T-cell (primary cell): Measurements from ENCODE around the gene MFSD11. TPM values are rescaled to one million over a fixed set of nuclear protein-coding genes. Genes with fewer than 3 reads are reported as not detected.
A peak's percentile ranks its signal among the peaks of the same experiment; 100 is the strongest.
"Not testable (repeated sequence)": the region's sequence is repeated elsewhere in the genome, so short reads cannot be mapped to it uniquely, and the experiment has no call there.

ENCODE experiments used
- ATAC-seq, 4 experiments: fragments of 200-7000 bp in 3 of 4; fragments of 150-1000 bp in 1 of 4; cut with Tn5 transposase; replicated peaks in 1 of 4; 1 replicate in 3 of 4; 2 replicates in 1 of 4; pipeline ENCODE4 v1.10.0; 2021; ENCODE audit warnings: moderate library complexity in 3 of 4, mild to moderate bottlenecking in 2 of 4, moderate number of reproducible peaks in 1 of 4
- CTCF ChIA-PET, 2 donors: fragments of 300-600 bp; sonication (Branson Sonifier 250); formaldehyde crosslinking; loops; one replicate each; lab custom pipeline; 2022; ENCODE audit warnings: antibody characterized with exemption in 2 of 2; lab: Charles Lee
- POLR2A ChIA-PET, 2 donors: fragments of 300-600 bp; sonication (Branson Sonifier 250); formaldehyde crosslinking; loops; one replicate each; lab custom pipeline; 2022; ENCODE audit warnings: antibody characterized with exemption in 2 of 2; lab: Charles Lee
- DNase-seq, 35 experiments: peaks; one replicate each; pipeline versions ENCODE4 v3.0.0 to v3.0.0-alpha.2; 2013 to 2023
- H3K27ac ChIP-seq: one replicate; pipeline ENCODE4 v1.5.1; 2013; ENCODE audit warnings: low read length
- H3K27me3 ChIP-seq, 2 experiments: replicated peaks in 1 of 2; 1 replicate in 1 of 2; 2 replicates in 1 of 2; pipeline versions ENCODE4 v1.6.1 to v1.7.0; 2013; ENCODE audit warnings: low read length in 1 of 2, mixed read lengths in 1 of 2; ENCODE audit not compliant: control insufficient read depth in 2 of 2, insufficient read depth in 2 of 2; ENCODE audit errors: extremely low read depth in 1 of 2
- H3K36me3 ChIP-seq, 2 donors: 1 replicate in 1 of 2; 2 replicates in 1 of 2; pipeline versions ENCODE4 v1.6.1 to v1.7.0; 2013; ENCODE audit warnings: low read length in 1 of 2; ENCODE audit not compliant: control insufficient read depth in 2 of 2, insufficient read depth in 1 of 2; ENCODE audit errors: extremely low read depth in 1 of 2
- H3K4me1 ChIP-seq, 2 experiments: 1 replicate in 1 of 2; 2 replicates in 1 of 2; pipeline versions ENCODE4 v1.6.1 to v1.7.0; 2013; ENCODE audit warnings: low read length in 2 of 2, mixed read lengths in 1 of 2; ENCODE audit not compliant: insufficient read depth in 2 of 2, control insufficient read depth in 1 of 2; ENCODE audit errors: extremely low read depth in 1 of 2
- H3K4me3 ChIP-seq, 2 donors: 1 replicate in 1 of 2; 2 replicates in 1 of 2; pipeline versions ENCODE4 v1.5.1 to v1.7.0; 2013; ENCODE audit warnings: mild to moderate bottlenecking in 2 of 2, low read length in 1 of 2, moderate library complexity in 1 of 2; ENCODE audit not compliant: control insufficient read depth in 1 of 2; ENCODE audit errors: extremely low read depth in 1 of 2
- H3K9me3 ChIP-seq: 2 replicates; pipeline ENCODE4 v1.7.0; 2013
- H3K27ac Mint-ChIP-seq, 2 donors: one replicate each; pipeline ENCODE4 v1.8.0; 2020 to 2021; ENCODE audit warnings: mild to moderate bottlenecking in 2 of 2, mixed read lengths in 2 of 2
- H3K27me3 Mint-ChIP-seq, 2 donors: one replicate each; pipeline ENCODE4 v1.8.0; 2021 to 2022; ENCODE audit warnings: mixed read lengths in 2 of 2
- H3K36me3 Mint-ChIP-seq: one replicate; pipeline ENCODE4 v1.8.0; 2021; ENCODE audit warnings: mixed read lengths
- H3K4me1 Mint-ChIP-seq, 3 donors: one replicate each; pipeline ENCODE4 v1.8.0; 2020 to 2022; ENCODE audit warnings: mixed read lengths in 3 of 3, mild to moderate bottlenecking in 1 of 3
- H3K4me3 Mint-ChIP-seq, 3 donors: one replicate each; pipeline ENCODE4 v1.8.0; 2020 to 2022; ENCODE audit warnings: mild to moderate bottlenecking in 3 of 3, mixed read lengths in 3 of 3, moderate library complexity in 3 of 3
- H3K9me3 Mint-ChIP-seq, 3 donors: one replicate each; pipeline ENCODE4 v1.8.0; 2020 to 2022; ENCODE audit warnings: mixed read lengths in 3 of 3
- WGBS: methylation state at CpG from one replicate; pipeline ENCODE4 v1.1.5; 2013; ENCODE audit warnings: missing lambda C conversion rate; ENCODE audit not compliant: insufficient coverage; 5-methylcytosine and 5-hydroxymethylcytosine counted together
- total RNA-seq, 35 experiments: library from RNA in 6 of 35; stranded (reverse) in 6 of 35; fragments of 120-200 nt in 1 of 35; gene quantifications; one replicate each; pipeline versions ENCODE4 v1.2.1 to v1.2.4 and lab custom pipeline; 2013 to 2026

The MFSD11 gene
- total RNA-seq, 5 donors from 2014 or later (not counting 1 experiment from before 2014, with no cell fraction given) = 30.5 to 41.5 (median 34.6) TPM

- WGBS = 13% methylated on average over 14 of the region's 18 CpGs
- peaks cover 8 to 41% of the 10 kb centered on the region in 2 donors for H3K36me3 ChIP-seq
- peak in 3 of 35 experiments; percentile 14 to 58 (median 33) for DNase-seq
These were observed 10.0 kb upstream of the MFSD11 start for GRCh38 chr17:76727745-76728456.

DNA sequence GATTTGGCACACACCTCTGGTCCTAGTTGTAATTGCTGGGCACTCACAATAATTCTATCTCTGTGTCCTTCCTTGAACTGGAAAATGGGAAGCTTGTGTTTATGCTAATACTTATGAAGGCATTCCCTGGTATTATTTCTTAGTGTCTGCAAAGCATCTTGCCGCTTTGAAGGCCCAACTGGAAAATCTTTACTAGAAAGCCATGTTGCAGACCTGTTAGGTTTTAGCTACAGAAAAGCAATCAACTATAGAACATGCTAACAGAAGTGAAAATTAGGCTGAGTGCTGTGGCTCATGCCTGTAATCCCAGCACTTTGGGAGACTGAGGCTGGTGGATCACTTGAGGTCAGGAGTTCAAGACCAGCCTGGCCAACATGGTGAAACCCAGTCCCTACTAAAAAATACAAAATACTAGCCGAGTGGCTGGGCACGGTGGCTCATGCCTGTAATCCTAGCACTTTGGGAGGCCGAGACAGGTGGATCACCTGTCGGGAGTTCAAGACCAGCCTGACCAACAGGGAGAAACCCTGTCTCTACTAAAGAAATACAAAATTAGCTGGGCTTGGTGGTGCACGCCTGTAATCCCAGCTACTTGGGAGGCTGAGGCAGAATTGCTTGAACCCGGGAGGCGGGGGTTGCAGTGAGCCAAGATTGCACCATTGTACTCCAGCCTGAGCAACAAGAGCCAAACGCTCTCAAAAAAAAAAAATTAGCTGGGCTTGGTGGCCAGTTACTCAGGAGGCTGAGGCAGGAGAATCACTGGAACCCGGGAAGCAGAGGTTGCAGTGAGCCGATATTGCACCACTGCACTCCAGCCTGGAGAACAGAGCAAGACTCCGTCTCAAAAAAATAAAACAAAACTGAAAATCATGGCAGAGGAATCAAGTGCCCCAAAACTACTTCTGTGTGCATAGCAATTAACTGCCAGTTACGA lies 5.9 kb upstream of the MFSD11 start:
- not testable (repeated sequence) for H3K27me3 Mint-ChIP-seq, H3K9me3 Mint-ChIP-seq, H3K27me3 ChIP-seq, DNase-seq, H3K4me3 ChIP-seq, H3K9me3 ChIP-seq, H3K27ac ChIP-seq, ATAC-seq
- 91% methylated on average over 7 of the region's 13 CpGs for WGBS
- Mint-ChIP-seq H3K4me3 (peak overlapping the region in 2 of 3 donors; percentile 21 to 95), H3K36me3 (peaks cover 47% of the 10 kb centered on the region), H3K27ac (peak overlapping the region; percentile 78 to 82), H3K4me1 (peaks cover 73 to 76% (median 75%) of the 10 kb centered on the region in 3 donors)
- peaks cover 8 to 59% of the 10 kb centered on the region in 2 donors for H3K36me3 ChIP-seq
- ChIA-PET CTCF (interaction anchor here (0.6 to 1.4 kb wide), 4 partner anchors 16 to 137 kb away, joined by 3 read pairs; no protein-coding TSS in a partner anchor), POLR2A (interaction anchor here (0.6 to 1.0 kb wide), 4 partner anchors 11 to 960 kb away, joined by 3 to 5 read pairs (median 4); no protein-coding TSS in a partner anchor)
- peaks cover 50 to 62% of the 10 kb centered on the region in 2 experiments for H3K4me1 ChIP-seq

More at GRCh38 chr17:76727745-76728456, 10.0 kb upstream of the MFSD11 start:
- Histone ChIP-seq H3K27me3 (no peaks in the 10 kb centered on the region), H3K4me1 (peaks cover 25 to 77% of the 10 kb centered on the region in 2 experiments), H3K4me3 (peak overlapping the region; percentile 88 to 90), H3K27ac (peak overlapping the region; percentile 98), H3K9me3 (no peaks in the 10 kb centered on the region)
- CTCF ChIA-PET = interaction anchor here (0.6 to 2.3 kb wide), 11 partner anchors 10 to 401 kb away, joined by 3 to 7 read pairs (median 4); partner anchors contain the start of genes MFSD11 (in 1 of the 2) and SRSF2 (in 1 of the 2)
- Mint-ChIP-seq H3K36me3 (peaks cover 25% of the 10 kb centered on the region), H3K9me3 (no peaks in the 10 kb centered on the region), H3K4me3 (peak overlapping the region; percentile 89 to 96 (median 93)), H3K4me1 (peaks cover 63 to 76% (median 67%) of the 10 kb centered on the region in 3 donors), H3K27me3 (no peaks in the 10 kb centered on the region), H3K27ac (peak overlapping the region; percentile 96 to 98)
- POLR2A ChIA-PET = interaction anchor here (0.6 to 1.5 kb wide), 9 partner anchors 9 to 418 kb away, joined by 3 to 13 read pairs (median 6); partner anchors contain the start of gene SRSF2 (in 1 of the 2)
- no peak for ATAC-seq

DNA sequence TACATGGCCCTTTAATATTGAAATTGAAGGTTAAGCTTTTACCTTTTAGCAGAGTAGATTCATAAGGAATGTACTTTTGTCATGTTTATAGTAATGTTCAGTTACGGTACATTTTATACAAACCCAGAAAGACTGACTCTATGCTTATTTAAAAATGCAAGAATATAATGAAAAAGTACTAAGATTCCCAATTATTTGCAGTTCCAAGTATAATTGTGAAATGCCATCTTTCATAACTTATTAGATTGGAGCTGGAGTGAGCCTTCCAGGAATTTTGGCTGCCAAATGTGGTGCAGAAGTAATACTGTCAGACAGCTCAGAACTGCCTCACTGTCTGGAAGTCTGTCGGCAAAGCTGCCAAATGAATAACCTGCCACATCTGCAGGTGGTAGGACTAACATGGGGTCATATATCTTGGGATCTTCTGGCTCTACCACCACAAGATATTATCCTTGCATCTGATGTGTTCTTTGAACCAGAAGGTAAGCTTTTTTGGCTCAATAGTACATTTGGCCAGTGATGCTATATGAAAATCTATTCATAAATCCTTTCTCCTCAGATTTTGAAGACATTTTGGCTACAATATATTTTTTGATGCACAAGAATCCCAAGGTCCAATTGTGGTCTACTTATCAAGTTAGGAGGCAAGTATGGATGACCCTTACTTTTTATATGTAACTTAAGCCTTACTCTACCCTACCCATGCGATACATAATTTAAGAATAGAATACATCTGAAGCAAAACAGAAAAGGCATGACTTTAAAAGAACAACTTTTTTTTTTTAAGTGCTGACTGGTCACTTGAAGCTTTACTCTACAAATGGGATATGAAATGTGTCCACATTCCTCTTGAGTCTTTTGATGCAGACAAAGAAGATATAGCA lies 4.9 kb upstream of the MFSD11 start:
- Mint-ChIP-seq H3K4me1 (peaks cover 68 to 69% (median 68%) of the 10 kb centered on the region in 3 donors), H3K36me3 (peaks cover 43% of the 10 kb centered on the region), H3K4me3 (peak overlapping the region; percentile 95 to 97 (median 96)), H3K27ac (peak overlapping the region; percentile 82 to 92), H3K27me3 (no peaks in the 10 kb centered on the region), H3K9me3 (no peaks in the 10 kb centered on the region)
- ATAC-seq = no peak
- H3K27ac ChIP-seq = peak overlapping the region; percentile 32
- no CpG with 5 or more reads among the region's 3 CpGs for WGBS
- H3K4me1 ChIP-seq = peaks cover 44 to 53% of the 10 kb centered on the region in 2 experiments
- no peak overlapping the region for H3K4me3 ChIP-seq
- no peaks in the 10 kb centered on the region for H3K27me3 ChIP-seq
- POLR2A ChIA-PET = interaction anchor here in 1 of 2 donors (0.6 to 1.0 kb wide), 3 partner anchors 15 to 57 kb away, joined by 3 to 5 read pairs (median 3); no protein-coding TSS in a partner anchor
- no peak for DNase-seq
- no peaks in the 10 kb centered on the region for H3K9me3 ChIP-seq
- CTCF ChIA-PET = interaction anchor here in 1 of 2 donors (1.4 kb wide), 1 partner anchor 19 kb away, joined by 3 read pairs; no protein-coding TSS in a partner anchor
- peaks cover 8 to 59% of the 10 kb centered on the region in 2 donors for H3K36me3 ChIP-seq

DNA sequence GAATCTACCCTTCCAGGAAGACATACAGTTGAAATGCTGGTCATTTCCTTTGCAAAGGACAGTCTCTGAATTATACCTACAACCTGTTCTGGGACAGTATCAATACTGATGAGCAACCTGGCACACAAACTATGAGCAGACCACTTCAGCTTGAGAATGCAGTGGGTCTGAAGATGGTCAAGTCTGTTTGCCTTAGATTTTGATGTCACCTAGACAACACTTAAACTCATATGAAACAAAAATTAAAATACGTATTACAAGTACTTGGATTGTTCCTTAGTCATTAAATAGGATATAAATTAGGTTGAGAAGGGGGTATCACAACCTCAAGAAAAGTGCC lies 4.3 kb upstream of the MFSD11 start:
- ChIA-PET CTCF (interaction anchor here in 1 of 2 donors (1.4 kb wide), 1 partner anchor 20 kb away, joined by 3 read pairs; no protein-coding TSS in a partner anchor), POLR2A (no interaction called here)
- peaks cover 43% of the 10 kb centered on the region for H3K36me3 Mint-ChIP-seq
- H3K27ac Mint-ChIP-seq = peak overlapping the region; percentile 82 to 92
- peaks cover 68 to 69% (median 69%) of the 10 kb centered on the region in 3 donors for H3K4me1 Mint-ChIP-seq
- no peaks in the 10 kb centered on the region for H3K9me3 Mint-ChIP-seq
- peaks cover 45 to 53% of the 10 kb centered on the region in 2 experiments for H3K4me1 ChIP-seq
- no peaks in the 10 kb centered on the region for H3K27me3 ChIP-seq
- no CpG with 5 or more reads among the region's 1 CpG for WGBS
- H3K36me3 ChIP-seq = peaks cover 8 to 59% of the 10 kb centered on the region in 2 donors
- DNase-seq = no peak
- peak overlapping the region; percentile 32 for H3K27ac ChIP-seq
- H3K27me3 Mint-ChIP-seq = no peaks in the 10 kb centered on the region
- no peaks in the 10 kb centered on the region for H3K9me3 ChIP-seq
- peak overlapping the region; percentile 95 to 97 (median 96) for H3K4me3 Mint-ChIP-seq
- ATAC-seq = no peak
- no peak overlapping the region for H3K4me3 ChIP-seq

DNA sequence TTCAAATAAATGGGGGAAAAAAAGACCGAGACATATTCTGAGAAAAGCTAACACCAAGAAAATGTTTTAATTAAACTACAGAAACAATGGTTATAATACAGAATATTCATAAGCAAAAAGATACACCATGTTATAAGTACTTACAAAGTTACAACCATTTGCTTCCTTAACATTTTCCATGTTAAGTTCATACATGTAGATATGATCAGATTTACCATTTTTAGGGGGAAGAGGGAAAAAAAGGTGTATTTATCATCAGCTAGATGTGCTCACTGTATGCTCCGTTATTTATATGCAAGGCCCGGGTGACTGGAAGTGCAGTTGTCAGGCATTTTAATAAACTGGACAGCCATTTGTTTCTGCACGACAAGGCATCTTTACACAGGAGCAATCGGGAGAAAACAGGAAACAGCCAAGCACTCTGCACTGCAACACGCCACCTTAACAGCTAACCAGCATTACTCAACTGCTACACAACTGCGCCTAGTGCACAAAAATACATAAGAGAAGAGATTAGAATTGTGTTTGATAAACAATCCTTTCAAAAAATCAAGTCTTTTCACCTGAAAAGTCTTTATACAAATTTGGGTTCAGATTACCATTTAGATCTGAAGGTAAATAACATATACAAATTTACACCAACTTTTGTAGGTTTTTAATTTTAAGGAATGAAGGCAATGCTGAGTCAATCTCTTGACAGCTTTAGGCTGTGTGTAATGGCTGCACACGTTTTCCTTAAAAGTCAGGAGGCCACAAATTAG lies 3.7 kb upstream of the MFSD11 start:
- Histone ChIP-seq H3K4me1 (peaks cover 48 to 50% of the 10 kb centered on the region in 2 experiments), H3K36me3 (peaks cover 8 to 59% of the 10 kb centered on the region in 2 donors), H3K27me3 (no peaks in the 10 kb centered on the region), H3K9me3 (no peaks in the 10 kb centered on the region), H3K4me3 (peak overlapping the region; percentile 63 to 81), H3K27ac (peak overlapping the region; percentile 82)
- peaks cover 70 to 72% (median 70%) of the 10 kb centered on the region in 3 donors for H3K4me1 Mint-ChIP-seq
- H3K9me3 Mint-ChIP-seq = no peaks in the 10 kb centered on the region
- CTCF ChIA-PET = interaction anchor here in 1 of 2 donors (1.0 to 1.1 kb wide), 2 partner anchors 18 to 20 kb away, joined by 3 to 12 read pairs; no protein-coding TSS in a partner anchor
- peak overlapping the region; percentile 82 to 92 for H3K27ac Mint-ChIP-seq
- H3K4me3 Mint-ChIP-seq = peak overlapping the region; percentile 95 to 97 (median 96)
- peaks cover 42% of the 10 kb centered on the region for H3K36me3 Mint-ChIP-seq
- ATAC-seq = no peak
- peak in 1 of 35 experiments; percentile 45 for DNase-seq
- H3K27me3 Mint-ChIP-seq = no peaks in the 10 kb centered on the region
- 0% methylated on average over 3 of the region's 8 CpGs for WGBS
- POLR2A ChIA-PET = interaction anchor here (0.8 to 1.4 kb wide), 3 partner anchors 8 to 63 kb away, joined by 4 to 11 read pairs (median 6); partner anchors contain the start of genes JMJD6 (in 1 of the 2) and METTL23 (in 1 of the 2)
